Measurements from ENCODE around the gene PRR20E.
"Not testable (repeated sequence)": the region's sequence is repeated elsewhere in the genome, so short reads cannot be mapped to it uniquely, and the experiment has no call there.

The PRR20E gene

DNA sequence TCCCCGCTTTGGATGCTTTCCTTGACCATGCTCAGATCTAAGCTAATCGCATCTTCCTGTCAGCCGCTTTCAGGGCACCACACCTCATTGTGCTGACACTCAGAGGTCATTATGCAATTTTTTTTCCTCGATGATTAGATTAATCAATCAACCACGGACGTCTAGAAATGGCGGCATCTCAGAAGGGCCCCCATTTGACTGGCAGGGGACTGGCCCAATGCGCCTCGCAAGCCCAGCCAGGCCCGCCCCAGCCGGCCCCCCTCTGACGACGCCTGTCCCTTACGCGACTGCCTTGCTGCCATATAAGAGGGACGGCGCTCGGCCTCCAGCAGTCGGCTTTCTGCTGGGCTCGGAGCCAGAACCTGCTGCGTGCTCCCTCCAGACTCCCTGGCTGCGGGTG is at the start of gene PRR20E:
Gene PRR20E (plus strand): TSS at position 301 of the 400 bp plus-strand sequence. CDS start 387 bp downstream, outside the sequence.
- DNase-seq = not testable (repeated sequence)

GRCh38 chr13:57123681-57124080 is 43.3 kb upstream of the PRR20E start:
- DNase-seq = no peak

DNA sequence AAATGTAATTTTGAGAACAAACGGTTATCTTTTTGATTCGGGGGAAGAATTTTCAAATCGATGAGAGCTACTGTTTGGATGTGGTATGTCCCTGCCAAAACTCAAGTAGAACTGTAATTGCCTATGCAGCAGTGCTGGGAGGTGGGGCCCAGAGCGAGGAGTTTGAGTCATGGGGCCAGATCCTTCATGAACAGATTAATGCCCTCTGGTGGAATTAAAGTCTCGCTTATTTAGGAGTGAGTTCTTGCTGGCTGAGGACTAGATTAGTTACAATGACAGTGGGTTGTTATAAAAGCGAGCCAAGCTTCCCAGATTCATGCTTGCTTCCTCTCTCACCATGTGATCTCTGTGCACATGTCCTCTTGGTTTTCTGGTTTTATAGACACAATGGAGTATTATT is 38.1 kb upstream of the PRR20E start:
- no peak for DNase-seq

GRCh38 chr13:57136093-57136492 is 30.9 kb upstream of the PRR20E start:
- no peak for DNase-seq

DNA sequence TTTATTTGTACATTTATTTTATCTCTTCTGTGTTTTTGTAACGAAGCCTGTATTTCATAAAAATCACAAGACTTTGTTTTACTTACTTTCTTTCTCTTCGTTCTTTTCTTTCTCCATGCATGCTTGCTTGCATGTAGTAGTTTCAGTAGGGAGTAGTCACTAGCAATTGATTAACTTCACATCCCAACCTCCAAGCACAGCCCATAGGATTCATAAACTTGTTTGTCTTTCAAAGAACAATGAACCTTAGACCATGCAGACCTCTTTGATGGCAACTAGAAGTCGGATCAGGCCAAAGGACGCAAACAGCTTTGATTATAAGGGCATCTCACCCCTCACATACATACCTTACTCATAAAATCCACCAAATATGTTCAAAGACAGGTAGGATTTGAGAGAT is 29.4 kb upstream of the PRR20E start:
- DNase-seq = no peak

GRCh38 chr13:57138988-57139387 is 28.0 kb upstream of the PRR20E start:
- DNase-seq = no peak

DNA sequence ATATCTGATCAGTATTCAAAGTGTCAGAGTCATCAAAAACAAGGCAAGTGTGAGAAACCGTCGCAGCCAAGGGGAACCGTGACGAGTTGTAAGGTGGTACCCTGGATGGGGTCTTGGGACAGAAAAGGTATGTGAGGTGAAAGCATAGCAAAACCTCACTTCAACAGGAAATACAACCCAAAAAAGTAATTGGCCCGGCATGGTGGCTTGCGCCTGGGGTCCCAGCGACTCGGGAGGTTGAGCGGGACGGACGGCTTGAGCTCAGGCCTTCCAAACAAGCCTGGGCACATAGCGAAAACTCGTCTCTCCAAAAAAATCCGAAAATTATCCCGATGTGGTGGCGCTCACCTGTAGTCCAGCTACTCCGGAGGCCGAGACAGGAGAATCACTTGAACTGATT is 27.2 kb upstream of the PRR20E start:
- DNase-seq = not testable (repeated sequence)

GRCh38 chr13:57140235-57140968 is 26.6 kb upstream of the PRR20E start, which contains the start of gene PRR20A:
TSS of gene PRR20A (plus strand) at chr13:57140918. CDS start at chr13:57141305, 387 bp downstream.
- DNase-seq = not testable (repeated sequence)

DNA sequence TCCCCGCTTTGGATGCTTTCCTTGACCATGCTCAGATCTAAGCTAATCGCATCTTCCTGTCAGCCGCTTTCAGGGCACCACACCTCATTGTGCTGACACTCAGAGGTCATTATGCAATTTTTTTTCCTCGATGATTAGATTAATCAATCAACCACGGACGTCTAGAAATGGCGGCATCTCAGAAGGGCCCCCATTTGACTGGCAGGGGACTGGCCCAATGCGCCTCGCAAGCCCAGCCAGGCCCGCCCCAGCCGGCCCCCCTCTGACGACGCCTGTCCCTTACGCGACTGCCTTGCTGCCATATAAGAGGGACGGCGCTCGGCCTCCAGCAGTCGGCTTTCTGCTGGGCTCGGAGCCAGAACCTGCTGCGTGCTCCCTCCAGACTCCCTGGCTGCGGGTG is 19.8 kb upstream of the PRR20E start, which contains the start of gene PRR20B:
Gene PRR20B (plus strand): TSS at position 301 of the 400 bp plus-strand sequence. CDS start 387 bp downstream, outside the sequence.
- DNase-seq = not testable (repeated sequence)

- DNase-seq = not testable (repeated sequence)
These were observed 18.9 kb upstream of the PRR20E start for GRCh38 chr13:57148106-57148505.

DNA sequence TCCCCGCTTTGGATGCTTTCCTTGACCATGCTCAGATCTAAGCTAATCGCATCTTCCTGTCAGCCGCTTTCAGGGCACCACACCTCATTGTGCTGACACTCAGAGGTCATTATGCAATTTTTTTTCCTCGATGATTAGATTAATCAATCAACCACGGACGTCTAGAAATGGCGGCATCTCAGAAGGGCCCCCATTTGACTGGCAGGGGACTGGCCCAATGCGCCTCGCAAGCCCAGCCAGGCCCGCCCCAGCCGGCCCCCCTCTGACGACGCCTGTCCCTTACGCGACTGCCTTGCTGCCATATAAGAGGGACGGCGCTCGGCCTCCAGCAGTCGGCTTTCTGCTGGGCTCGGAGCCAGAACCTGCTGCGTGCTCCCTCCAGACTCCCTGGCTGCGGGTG is 13.2 kb upstream of the PRR20E start, which contains the start of gene PRR20C:
Gene PRR20C (plus strand): TSS at position 301 of the 400 bp plus-strand sequence. CDS start 387 bp downstream, outside the sequence.
- not testable (repeated sequence) for DNase-seq

- not testable (repeated sequence) for DNase-seq
These were observed 6.7 kb upstream of the PRR20E start, which contains the start of gene PRR20D for GRCh38 chr13:57160332-57160731. TSS of gene PRR20D (plus strand) at chr13:57160632. CDS start at chr13:57161019, 387 bp downstream.

GRCh38 chr13:57191667-57192066 is 24.7 kb downstream of the PRR20E start:
- no peak for DNase-seq

GRCh38 chr13:57212989-57213388 is 46.0 kb downstream of the PRR20E start:
- no peak for DNase-seq
